Measurements from ENCODE around the gene GOLIM4. TPM values are rescaled to one million over a fixed set of nuclear protein-coding genes. Genes with fewer than 3 reads are reported as not detected.
A peak's percentile ranks its signal among the peaks of the same experiment; 100 is the strongest.

Gene GOLIM4
- polyA plus RNA-seq, 2 of the 4 experiments (the other 2 are of a cell fraction) = 22.4 to 23.6 TPM

DNA sequence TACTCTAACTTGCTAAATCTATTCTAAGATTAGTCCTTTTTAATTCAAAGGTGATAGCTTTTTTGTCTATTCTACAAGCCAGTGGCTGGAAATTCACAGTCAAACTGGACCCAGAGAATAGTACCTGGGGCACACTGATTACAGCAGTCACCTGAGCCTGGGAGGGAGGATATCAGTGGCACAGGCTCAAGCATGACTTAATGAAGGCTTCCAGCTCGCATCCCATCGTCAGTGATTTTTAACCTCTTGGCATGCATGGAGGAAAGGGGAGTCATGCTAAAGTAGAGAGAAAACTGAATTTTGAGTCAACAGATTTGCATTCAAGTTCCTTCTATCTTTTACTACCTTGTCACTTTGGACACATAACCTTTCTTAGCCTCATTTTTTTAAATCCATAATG lies 24.8 kb downstream of the GOLIM4 start (continued):
- no peak for TF ChIP-seq CHD2 (IDR thresholded peaks at IDR 0.05; ENCODE audit: low read length, partially characterized antibody)
- TF ChIP-seq MAFK (IDR thresholded peaks at IDR 0.05; ENCODE audit: partially characterized antibody) = no peak
- no peak for TF ChIP-seq GATA3 (IDR thresholded peaks at IDR 0.05; ENCODE audit: borderline replicate concordance)
- no peak for TF ChIP-seq RNF2 (IDR thresholded peaks at IDR 0.05; ENCODE audit: borderline replicate concordance, low read depth)
- TF ChIP-seq, protein P1, sequence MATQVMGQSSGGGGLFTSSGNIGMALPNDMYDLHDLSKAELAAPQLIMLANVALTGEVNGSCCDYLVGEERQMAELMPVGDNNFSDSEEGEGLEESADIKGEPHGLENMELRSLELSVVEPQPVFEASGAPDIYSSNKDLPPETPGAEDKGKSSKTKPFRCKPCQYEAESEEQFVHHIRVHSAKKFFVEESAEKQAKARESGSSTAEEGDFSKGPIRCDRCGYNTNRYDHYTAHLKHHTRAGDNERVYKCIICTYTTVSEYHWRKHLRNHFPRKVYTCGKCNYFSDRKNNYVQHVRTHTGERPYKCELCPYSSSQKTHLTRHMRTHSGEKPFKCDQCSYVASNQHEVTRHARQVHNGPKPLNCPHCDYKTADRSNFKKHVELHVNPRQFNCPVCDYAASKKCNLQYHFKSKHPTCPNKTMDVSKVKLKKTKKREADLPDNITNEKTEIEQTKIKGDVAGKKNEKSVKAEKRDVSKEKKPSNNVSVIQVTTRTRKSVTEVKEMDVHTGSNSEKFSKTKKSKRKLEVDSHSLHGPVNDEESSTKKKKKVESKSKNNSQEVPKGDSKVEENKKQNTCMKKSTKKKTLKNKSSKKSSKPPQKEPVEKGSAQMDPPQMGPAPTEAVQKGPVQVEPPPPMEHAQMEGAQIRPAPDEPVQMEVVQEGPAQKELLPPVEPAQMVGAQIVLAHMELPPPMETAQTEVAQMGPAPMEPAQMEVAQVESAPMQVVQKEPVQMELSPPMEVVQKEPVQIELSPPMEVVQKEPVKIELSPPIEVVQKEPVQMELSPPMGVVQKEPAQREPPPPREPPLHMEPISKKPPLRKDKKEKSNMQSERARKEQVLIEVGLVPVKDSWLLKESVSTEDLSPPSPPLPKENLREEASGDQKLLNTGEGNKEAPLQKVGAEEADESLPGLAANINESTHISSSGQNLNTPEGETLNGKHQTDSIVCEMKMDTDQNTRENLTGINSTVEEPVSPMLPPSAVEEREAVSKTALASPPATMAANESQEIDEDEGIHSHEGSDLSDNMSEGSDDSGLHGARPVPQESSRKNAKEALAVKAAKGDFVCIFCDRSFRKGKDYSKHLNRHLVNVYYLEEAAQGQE (IDR thresholded peaks at IDR 0.05) = no peak

DNA sequence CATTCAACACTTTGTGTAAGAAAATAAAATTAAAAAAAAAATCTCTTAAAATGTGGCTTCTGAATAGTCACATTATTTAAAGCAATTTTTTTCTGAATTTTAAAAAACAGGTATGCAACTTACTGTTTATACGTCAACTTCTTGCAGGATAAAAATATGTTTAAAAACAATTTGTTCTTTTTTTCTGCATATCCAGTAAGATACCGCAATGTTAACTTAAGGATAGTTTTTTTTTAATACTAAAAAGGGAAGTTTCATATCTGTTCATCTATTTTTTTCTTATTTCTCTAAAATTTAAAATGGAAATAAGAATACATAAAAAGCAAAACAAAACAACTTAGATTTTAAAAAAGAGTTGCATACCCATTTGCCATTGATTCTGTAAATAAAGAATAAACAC lies 27.4 kb downstream of the GOLIM4 start:
- H3K4me3 ChIP-seq = no peak overlapping the region
- TF ChIP-seq, protein P2, sequence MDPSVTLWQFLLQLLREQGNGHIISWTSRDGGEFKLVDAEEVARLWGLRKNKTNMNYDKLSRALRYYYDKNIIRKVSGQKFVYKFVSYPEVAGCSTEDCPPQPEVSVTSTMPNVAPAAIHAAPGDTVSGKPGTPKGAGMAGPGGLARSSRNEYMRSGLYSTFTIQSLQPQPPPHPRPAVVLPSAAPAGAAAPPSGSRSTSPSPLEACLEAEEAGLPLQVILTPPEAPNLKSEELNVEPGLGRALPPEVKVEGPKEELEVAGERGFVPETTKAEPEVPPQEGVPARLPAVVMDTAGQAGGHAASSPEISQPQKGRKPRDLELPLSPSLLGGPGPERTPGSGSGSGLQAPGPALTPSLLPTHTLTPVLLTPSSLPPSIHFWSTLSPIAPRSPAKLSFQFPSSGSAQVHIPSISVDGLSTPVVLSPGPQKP (IDR thresholded peaks at IDR 0.05; ENCODE audit: low read depth, low read length) = no peak
- TF ChIP-seq HOXB5 (CRISPR knock-in tag; IDR thresholded peaks at IDR 0.05) (no peak), MYC (IDR thresholded peaks at IDR 0.05; ENCODE audit: borderline replicate concordance, low read length) (no peak), POLR2A (IDR thresholded peaks at IDR 0.05; ENCODE audit: low read length) (no peak)
- ATAC-seq (no peak), DNase-seq (ENCODE audit: low read depth in 1 of 2, low spot score in 1 of 2) (no peak), FAIRE-seq (no peak)
- H3K4me1 ChIP-seq = peaks cover 41% of the 10 kb centered on the region
- no peak overlapping the region for H3K4me2 ChIP-seq
- POLR2A ChIA-PET = no interaction called here
- CTCF ChIA-PET = no interaction called here
- no peak overlapping the region for H3K27ac ChIP-seq
- WGBS (ENCODE audit: missing lambda C conversion rate) = 93% methylated on average over 2 of the region's 2 CpGs
- no peaks in the 10 kb centered on the region for H3K9me3 ChIP-seq

- POLR2A ChIA-PET = no interaction called here
Measured at GRCh38 chr3:168066882-168067281, 28.8 kb downstream of the GOLIM4 start.

DNA sequence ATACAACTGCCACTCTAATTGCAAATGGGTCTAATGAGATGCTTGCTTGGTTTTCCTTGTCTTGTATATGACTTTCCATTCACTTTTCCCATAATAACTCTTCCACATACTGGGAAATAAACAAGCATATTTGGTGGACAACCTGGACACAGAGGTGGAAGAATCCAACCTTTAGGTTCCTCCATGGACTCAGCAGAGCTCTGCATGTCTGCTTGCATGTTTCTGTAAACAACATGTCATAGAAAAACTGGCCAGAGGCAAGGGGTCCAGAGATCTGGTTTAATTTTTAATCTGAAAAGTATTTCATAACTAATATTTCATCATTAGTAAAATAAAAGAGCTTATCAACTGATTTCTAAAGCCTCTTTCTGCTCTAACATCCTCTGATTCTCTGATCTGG lies 30.2 kb downstream of the GOLIM4 start:
- DNase-seq (ENCODE audit: low read depth in 1 of 2, low spot score in 1 of 2) (no peak), FAIRE-seq (no peak), ATAC-seq (no peak)
- Histone ChIP-seq H3K4me2 (peak overlapping the region; percentile 55; the same call in 2 of the 3 replicates), H3K4me3 (no peak overlapping the region), H3K27ac (no peak overlapping the region), H3K9me3 (no peaks in the 10 kb centered on the region), H3K4me1 (peaks cover 29% of the 10 kb centered on the region)
- CTCF ChIA-PET = no interaction called here
- TF ChIP-seq CBX2 (IDR thresholded peaks at IDR 0.05; ENCODE audit: borderline replicate concordance, low read depth) (no peak), ZC3H11A (IDR thresholded peaks at IDR 0.05) (no peak), RFX5 (IDR thresholded peaks at IDR 0.05) (no peak), TFCP2L1 (CRISPR knock-in tag; IDR thresholded peaks at IDR 0.05) (no peak), HOXB13 (CRISPR knock-in tag; IDR thresholded peaks at IDR 0.05; ENCODE audit: low read depth) (no peak), ZSCAN20 (CRISPR knock-in tag; IDR thresholded peaks at IDR 0.05) (no peak), MAZ (IDR thresholded peaks at IDR 0.05; ENCODE audit: borderline replicate concordance, low read depth, low read length) (no peak), RAD21 (conservative IDR thresholded peaks at IDR 0.05 in 1 of 2, IDR thresholded peaks at IDR 0.05 in 1 of 2) (no peak), SREBF2 (IDR thresholded peaks at IDR 0.05) (no peak)
- TF ChIP-seq, protein P3, sequence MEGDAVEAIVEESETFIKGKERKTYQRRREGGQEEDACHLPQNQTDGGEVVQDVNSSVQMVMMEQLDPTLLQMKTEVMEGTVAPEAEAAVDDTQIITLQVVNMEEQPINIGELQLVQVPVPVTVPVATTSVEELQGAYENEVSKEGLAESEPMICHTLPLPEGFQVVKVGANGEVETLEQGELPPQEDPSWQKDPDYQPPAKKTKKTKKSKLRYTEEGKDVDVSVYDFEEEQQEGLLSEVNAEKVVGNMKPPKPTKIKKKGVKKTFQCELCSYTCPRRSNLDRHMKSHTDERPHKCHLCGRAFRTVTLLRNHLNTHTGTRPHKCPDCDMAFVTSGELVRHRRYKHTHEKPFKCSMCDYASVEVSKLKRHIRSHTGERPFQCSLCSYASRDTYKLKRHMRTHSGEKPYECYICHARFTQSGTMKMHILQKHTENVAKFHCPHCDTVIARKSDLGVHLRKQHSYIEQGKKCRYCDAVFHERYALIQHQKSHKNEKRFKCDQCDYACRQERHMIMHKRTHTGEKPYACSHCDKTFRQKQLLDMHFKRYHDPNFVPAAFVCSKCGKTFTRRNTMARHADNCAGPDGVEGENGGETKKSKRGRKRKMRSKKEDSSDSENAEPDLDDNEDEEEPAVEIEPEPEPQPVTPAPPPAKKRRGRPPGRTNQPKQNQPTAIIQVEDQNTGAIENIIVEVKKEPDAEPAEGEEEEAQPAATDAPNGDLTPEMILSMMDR (IDR thresholded peaks at IDR 0.05) = no peak
- TF ChIP-seq, protein P2 (IDR thresholded peaks at IDR 0.05; ENCODE audit: low read depth, low read length) = no peak
- TF ChIP-seq, protein P4, sequence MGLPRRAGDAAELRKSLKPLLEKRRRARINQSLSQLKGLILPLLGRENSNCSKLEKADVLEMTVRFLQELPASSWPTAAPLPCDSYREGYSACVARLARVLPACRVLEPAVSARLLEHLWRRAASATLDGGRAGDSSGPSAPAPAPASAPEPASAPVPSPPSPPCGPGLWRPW (IDR thresholded peaks at IDR 0.05) = no peak
- POLR2A ChIA-PET = no interaction called here

More at GRCh38 chr3:168066882-168067281, 28.8 kb downstream of the GOLIM4 start:
- FAIRE-seq (no peak), ATAC-seq (no peak), DNase-seq (ENCODE audit: low read depth in 1 of 2, low spot score in 1 of 2) (no peak)
- CTCF ChIA-PET = no interaction called here
- H3K4me2 ChIP-seq = no peak overlapping the region; the same call in 2 of the 3 replicates
- H3K4me3 ChIP-seq = no peak overlapping the region
- H3K4me1 ChIP-seq = peaks cover 41% of the 10 kb centered on the region
- TF ChIP-seq RAD21 (conservative IDR thresholded peaks at IDR 0.05 in 1 of 2, IDR thresholded peaks at IDR 0.05 in 1 of 2) = no peak
- TF ChIP-seq EHF (CRISPR knock-in tag; IDR thresholded peaks at IDR 0.05) = no peak
- TF ChIP-seq, protein P5, sequence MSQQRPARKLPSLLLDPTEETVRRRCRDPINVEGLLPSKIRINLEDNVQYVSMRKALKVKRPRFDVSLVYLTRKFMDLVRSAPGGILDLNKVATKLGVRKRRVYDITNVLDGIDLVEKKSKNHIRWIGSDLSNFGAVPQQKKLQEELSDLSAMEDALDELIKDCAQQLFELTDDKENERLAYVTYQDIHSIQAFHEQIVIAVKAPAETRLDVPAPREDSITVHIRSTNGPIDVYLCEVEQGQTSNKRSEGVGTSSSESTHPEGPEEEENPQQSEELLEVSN (IDR thresholded peaks at IDR 0.05; ENCODE audit: borderline replicate concordance, low read depth) = no peak
- no peak for TF ChIP-seq ZNF302 (CRISPR knock-in tag; IDR thresholded peaks at IDR 0.05)
- TF ChIP-seq NFE2L2 (conservative IDR thresholded peaks at IDR 0.05; ENCODE audit: low read length) = no peak
- no peak for TF ChIP-seq CEBPB (IDR thresholded peaks at IDR 0.05)
- no peak for TF ChIP-seq CBX2 (IDR thresholded peaks at IDR 0.05; ENCODE audit: borderline replicate concordance, low read depth)
- no peak overlapping the region for H3K27ac ChIP-seq
- no peaks in the 10 kb centered on the region for H3K9me3 ChIP-seq

All from A549 (cell line).